Astrocyte (in vitro differentiated cells and primary cell): Measurements from ENCODE around the gene UGT1A3. TPM values are rescaled to one million over a fixed set of nuclear protein-coding genes. Genes with fewer than 3 reads are reported as not detected.

Experiments
- DNase-seq: peaks from one replicate; pipeline ENCODE4 v3.0.0-alpha.2; 2010; ENCODE audit warnings: low read depth
- FAIRE-seq: peaks from 2 replicates; lab custom pipeline; 2011; peaks lifted over from hg19 to GRCh38; lab: Jason Lieb, UNC
- H2AFZ ChIP-seq: 2 replicates; pipeline ENCODE4 v1.6.0; 2012; ENCODE audit warnings: low read depth, low read length, inconsistent platforms
- H3K27ac ChIP-seq: 2 replicates; pipeline ENCODE4 v1.5.1; 2011; ENCODE audit warnings: low read depth, low read length, inconsistent platforms
- H3K27me3 ChIP-seq: 2 replicates; pipeline ENCODE4 v1.6.0; 2011; ENCODE audit warnings: low read length, inconsistent platforms; ENCODE audit not compliant: insufficient read depth
- H3K36me3 ChIP-seq: 2 replicates; pipeline ENCODE4 v1.5.1; 2011; ENCODE audit warnings: low read length, inconsistent platforms; ENCODE audit not compliant: insufficient read depth
- H3K4me1 ChIP-seq: 2 replicates; pipeline ENCODE4 v1.5.1; 2011; ENCODE audit warnings: low read length, inconsistent platforms; ENCODE audit not compliant: insufficient read depth
- H3K4me2 ChIP-seq: 2 replicates; pipeline ENCODE4 v1.6.0; 2012; ENCODE audit warnings: low read length, inconsistent platforms
- H3K4me3 ChIP-seq: 2 replicates; pipeline ENCODE4 v1.5.1; 2011; ENCODE audit warnings: low read depth, mild to moderate bottlenecking, low read length, inconsistent platforms; ENCODE audit not compliant: insufficient read depth
- H3K79me2 ChIP-seq: 2 replicates; pipeline ENCODE4 v1.6.0; 2012; ENCODE audit warnings: mild to moderate bottlenecking, low read length, inconsistent platforms; ENCODE audit not compliant: insufficient read depth
- H3K9ac ChIP-seq: 2 replicates; pipeline ENCODE4 v1.6.0; 2012; ENCODE audit warnings: mild to moderate bottlenecking, low read length, inconsistent platforms
- H3K9me3 ChIP-seq: 2 replicates; pipeline ENCODE4 v1.5.1; 2012; ENCODE audit warnings: low read depth, mild to moderate bottlenecking, low read length, inconsistent platforms; ENCODE audit not compliant: insufficient read depth
- H4K20me1 ChIP-seq: 2 replicates; pipeline ENCODE4 v1.6.0; 2012; ENCODE audit warnings: low read length, inconsistent platforms; ENCODE audit not compliant: insufficient read depth
- H3K27ac Mint-ChIP-seq: one replicate; pipeline ENCODE4 v1.8.0; 2021; ENCODE audit warnings: mild to moderate bottlenecking, mixed read lengths; ENCODE audit not compliant: unreplicated experiment
- H3K27me3 Mint-ChIP-seq: one replicate; pipeline ENCODE4 v1.8.0; 2021; ENCODE audit warnings: low read depth, mixed read lengths; ENCODE audit not compliant: unreplicated experiment
- H3K36me3 Mint-ChIP-seq: one replicate; pipeline ENCODE4 v1.8.0; 2021; ENCODE audit warnings: low read depth, mixed read lengths; ENCODE audit not compliant: unreplicated experiment
- H3K4me1 Mint-ChIP-seq: one replicate; pipeline ENCODE4 v1.8.0; 2021; ENCODE audit warnings: low read depth, mixed read lengths; ENCODE audit not compliant: unreplicated experiment
- H3K4me3 Mint-ChIP-seq: one replicate; pipeline ENCODE4 v1.8.0; 2021; ENCODE audit warnings: mild to moderate bottlenecking, moderate library complexity, mixed read lengths; ENCODE audit not compliant: unreplicated experiment
- H3K9me3 Mint-ChIP-seq: one replicate; pipeline ENCODE4 v1.8.0; 2021; ENCODE audit warnings: mild to moderate bottlenecking, mixed read lengths; ENCODE audit not compliant: unreplicated experiment
- EZH2 ChIP-seq: IDR thresholded peaks from 2 replicates; pipeline ENCODE4 v1.6.1; 2012; ENCODE audit warnings: mild to moderate bottlenecking, low read length, inconsistent platforms; ENCODE audit not compliant: insufficient read depth
- total RNA-seq: library from RNA; stranded (reverse); gene quantifications from 2 replicates; pipeline ENCODE4 v1.2.1, GENCODE V29; 2021
- TF ChIP-seq, protein P1 (sequence below): IDR thresholded peaks from 2 replicates; pipeline ENCODE4 v1.5.1; 2011; ENCODE audit warnings: low read depth, mild to moderate bottlenecking, inconsistent platforms, low read length, moderate library complexity; ENCODE audit not compliant: insufficient read depth

Gene UGT1A3
- total RNA-seq, 1 donor from 2014 or later, result not detected

DNA sequence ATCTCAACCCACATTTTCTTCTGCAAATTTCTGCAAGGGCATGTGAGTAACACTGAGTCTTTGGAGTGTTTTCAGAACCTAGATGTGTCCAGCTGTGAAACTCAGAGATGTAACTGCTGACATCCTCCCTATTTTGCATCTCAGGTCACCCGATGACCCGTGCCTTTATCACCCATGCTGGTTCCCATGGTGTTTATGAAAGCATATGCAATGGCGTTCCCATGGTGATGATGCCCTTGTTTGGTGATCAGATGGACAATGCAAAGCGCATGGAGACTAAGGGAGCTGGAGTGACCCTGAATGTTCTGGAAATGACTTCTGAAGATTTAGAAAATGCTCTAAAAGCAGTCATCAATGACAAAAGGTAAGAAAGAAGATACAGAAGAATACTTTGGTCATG is 39.2 kb downstream of the UGT1A3 start:
- Mint-ChIP-seq H3K9me3 (no peaks in the 10 kb centered on the region), H3K4me1 (peaks cover 6% of the 10 kb centered on the region), H3K27me3 (peaks cover 2% of the 10 kb centered on the region), H3K36me3 (no peaks in the 10 kb centered on the region), H3K27ac (no peak overlapping the region), H3K4me3 (no peak overlapping the region)
- no peaks in the 10 kb centered on the region for H4K20me1 ChIP-seq
- DNase-seq (no peak), FAIRE-seq (no peak)
- H2AFZ ChIP-seq, result no peak overlapping the region
- H3K36me3 ChIP-seq, result no peaks in the 10 kb centered on the region
- H3K27ac ChIP-seq, result no peak overlapping the region
- no peak overlapping the region for H3K9ac ChIP-seq
- no peaks in the 10 kb centered on the region for H3K27me3 ChIP-seq
- H3K4me1 ChIP-seq, result peaks cover 12% of the 10 kb centered on the region
- H3K9me3 ChIP-seq, result no peaks in the 10 kb centered on the region
- TF ChIP-seq EZH2, result no peak
- TF ChIP-seq, protein P1, sequence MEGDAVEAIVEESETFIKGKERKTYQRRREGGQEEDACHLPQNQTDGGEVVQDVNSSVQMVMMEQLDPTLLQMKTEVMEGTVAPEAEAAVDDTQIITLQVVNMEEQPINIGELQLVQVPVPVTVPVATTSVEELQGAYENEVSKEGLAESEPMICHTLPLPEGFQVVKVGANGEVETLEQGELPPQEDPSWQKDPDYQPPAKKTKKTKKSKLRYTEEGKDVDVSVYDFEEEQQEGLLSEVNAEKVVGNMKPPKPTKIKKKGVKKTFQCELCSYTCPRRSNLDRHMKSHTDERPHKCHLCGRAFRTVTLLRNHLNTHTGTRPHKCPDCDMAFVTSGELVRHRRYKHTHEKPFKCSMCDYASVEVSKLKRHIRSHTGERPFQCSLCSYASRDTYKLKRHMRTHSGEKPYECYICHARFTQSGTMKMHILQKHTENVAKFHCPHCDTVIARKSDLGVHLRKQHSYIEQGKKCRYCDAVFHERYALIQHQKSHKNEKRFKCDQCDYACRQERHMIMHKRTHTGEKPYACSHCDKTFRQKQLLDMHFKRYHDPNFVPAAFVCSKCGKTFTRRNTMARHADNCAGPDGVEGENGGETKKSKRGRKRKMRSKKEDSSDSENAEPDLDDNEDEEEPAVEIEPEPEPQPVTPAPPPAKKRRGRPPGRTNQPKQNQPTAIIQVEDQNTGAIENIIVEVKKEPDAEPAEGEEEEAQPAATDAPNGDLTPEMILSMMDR, result no peak
- H3K4me3 ChIP-seq, result no peak overlapping the region
- no peaks in the 10 kb centered on the region for H3K79me2 ChIP-seq
- no peak overlapping the region for H3K4me2 ChIP-seq

DNA sequence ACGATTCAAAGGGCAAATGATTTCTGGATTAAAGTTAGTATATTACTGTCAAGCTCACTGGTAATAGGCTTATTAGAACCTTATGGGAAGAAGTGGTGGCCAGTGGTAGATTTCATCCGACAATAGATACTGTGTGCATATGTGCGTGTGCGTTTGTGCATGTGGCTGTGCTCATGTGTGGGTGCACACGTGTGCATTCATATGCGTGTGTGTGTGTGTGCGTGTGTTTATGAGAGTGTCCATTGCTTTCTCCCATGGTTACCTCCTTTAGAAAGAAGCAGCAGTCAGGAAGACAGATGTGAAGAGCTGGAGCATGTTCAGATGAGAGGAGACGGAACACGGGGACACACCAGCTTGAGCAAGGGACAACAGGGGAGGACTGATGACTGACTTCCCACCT is 40.4 kb downstream of the UGT1A3 start:
- no peak for DNase-seq
- H3K4me3 ChIP-seq, result no peak overlapping the region
- H3K9me3 ChIP-seq, result no peaks in the 10 kb centered on the region
- no peaks in the 10 kb centered on the region for H3K36me3 ChIP-seq
- no peaks in the 10 kb centered on the region for H4K20me1 ChIP-seq
- H3K4me1 ChIP-seq, result peaks cover 6% of the 10 kb centered on the region
- no peak overlapping the region for H3K27ac ChIP-seq
- no peaks in the 10 kb centered on the region for H3K9me3 Mint-ChIP-seq
- peaks cover 3% of the 10 kb centered on the region for H3K4me1 Mint-ChIP-seq
- no peaks in the 10 kb centered on the region for H3K79me2 ChIP-seq
- H3K27me3 Mint-ChIP-seq, result peaks cover 2% of the 10 kb centered on the region
- no peaks in the 10 kb centered on the region for H3K27me3 ChIP-seq
- no peak overlapping the region for H3K27ac Mint-ChIP-seq
- no peak overlapping the region for H3K4me2 ChIP-seq
- H3K36me3 Mint-ChIP-seq, result no peaks in the 10 kb centered on the region
- no peak overlapping the region for H3K9ac ChIP-seq
- no peak for FAIRE-seq
- H2AFZ ChIP-seq, result no peak overlapping the region
- H3K4me3 Mint-ChIP-seq, result no peak overlapping the region
- TF ChIP-seq EZH2, result no peak
- TF ChIP-seq, protein P1, result no peak

DNA sequence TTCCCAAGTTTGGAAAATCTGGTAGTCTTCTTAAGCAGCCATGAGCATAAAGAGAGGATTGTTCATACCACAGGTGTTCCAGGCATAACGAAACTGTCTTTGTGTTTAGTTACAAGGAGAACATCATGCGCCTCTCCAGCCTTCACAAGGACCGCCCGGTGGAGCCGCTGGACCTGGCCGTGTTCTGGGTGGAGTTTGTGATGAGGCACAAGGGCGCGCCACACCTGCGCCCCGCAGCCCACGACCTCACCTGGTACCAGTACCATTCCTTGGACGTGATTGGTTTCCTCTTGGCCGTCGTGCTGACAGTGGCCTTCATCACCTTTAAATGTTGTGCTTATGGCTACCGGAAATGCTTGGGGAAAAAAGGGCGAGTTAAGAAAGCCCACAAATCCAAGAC is 43.3 kb downstream of the UGT1A3 start:
- H3K9ac ChIP-seq, result no peak overlapping the region
- no peak overlapping the region for H3K27ac ChIP-seq
- no peaks in the 10 kb centered on the region for H3K4me1 ChIP-seq
- no peak overlapping the region for H3K27ac Mint-ChIP-seq
- DNase-seq (no peak), FAIRE-seq (no peak)
- no peaks in the 10 kb centered on the region for H4K20me1 ChIP-seq
- no peaks in the 10 kb centered on the region for H3K27me3 ChIP-seq
- H3K79me2 ChIP-seq, result no peaks in the 10 kb centered on the region
- no peak for TF ChIP-seq EZH2
- TF ChIP-seq, protein P1, result no peak
- H3K4me3 Mint-ChIP-seq, result no peak overlapping the region
- H3K4me2 ChIP-seq, result no peak overlapping the region
- H3K9me3 Mint-ChIP-seq, result peaks cover 11% of the 10 kb centered on the region
- H3K27me3 Mint-ChIP-seq, result no peaks in the 10 kb centered on the region
- no peaks in the 10 kb centered on the region for H3K4me1 Mint-ChIP-seq
- H2AFZ ChIP-seq, result no peak overlapping the region
- no peaks in the 10 kb centered on the region for H3K36me3 Mint-ChIP-seq
- H3K9me3 ChIP-seq, result peaks cover 8% of the 10 kb centered on the region
- no peaks in the 10 kb centered on the region for H3K36me3 ChIP-seq
- H3K4me3 ChIP-seq, result no peak overlapping the region
